ELR (cell line): Measurements from ENCODE around the gene BAIAP2L2.
A peak's percentile ranks its signal among the peaks of the same experiment; 100 is the strongest.
"Not testable (repeated sequence)": the region's sequence is repeated elsewhere in the genome, so short reads cannot be mapped to it uniquely, and the experiment has no call there.

ENCODE experiments used
- DNase-seq: peaks from one replicate; pipeline ENCODE4 v3.0.0-alpha.2; 2015; ENCODE audit warnings: low read depth

The BAIAP2L2 gene

DNA sequence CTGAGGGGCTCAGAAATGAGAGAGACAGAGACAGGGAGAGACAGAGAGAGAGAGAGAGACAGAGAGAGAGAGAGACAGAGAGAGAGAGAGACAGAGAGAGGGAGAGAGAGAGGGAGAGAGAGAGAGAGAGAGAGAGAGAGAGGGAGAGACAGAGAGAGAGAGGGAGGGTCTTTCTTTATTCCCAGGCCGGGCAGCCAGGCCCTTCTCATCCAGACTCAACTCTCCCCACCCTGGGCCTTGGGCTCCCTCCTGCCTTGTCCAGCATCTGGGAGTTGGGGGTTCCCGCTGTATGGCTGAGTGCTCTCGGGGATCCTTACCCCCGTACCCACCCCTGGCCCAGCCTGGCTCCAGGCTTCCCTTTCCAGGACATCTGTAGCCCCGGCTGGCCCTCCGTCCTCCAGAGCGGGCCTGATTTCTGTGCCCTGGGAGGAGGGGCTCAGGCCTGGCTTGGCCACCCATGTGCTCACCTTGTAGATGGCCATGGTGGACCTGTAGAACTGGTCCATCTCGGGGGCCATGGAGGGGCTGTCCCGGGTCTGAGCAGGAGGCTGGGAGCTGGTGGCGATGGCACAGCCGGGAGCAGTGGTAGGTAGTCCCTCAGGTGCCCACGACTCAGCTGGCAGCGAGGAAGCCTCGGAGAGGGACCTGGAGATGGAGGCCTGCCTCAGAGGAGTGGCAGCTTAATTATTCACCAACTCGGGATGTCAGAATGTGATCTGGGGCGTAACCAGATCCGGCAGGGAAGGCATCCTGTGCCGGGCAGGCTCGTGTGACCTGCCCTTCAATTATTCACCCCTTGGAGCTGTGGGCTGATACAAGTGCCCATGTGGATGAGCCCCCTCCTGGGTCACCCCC is at the start of gene BAIAP2L2:
Gene BAIAP2L2, minus strand, starts transcription at position 677 of the 855 bp plus-strand sequence. Its CDS starts 159 bp downstream, at position 518.
- no peak for DNase-seq

GRCh38 chr22:38155703-38156102 is 45.2 kb upstream of the BAIAP2L2 start:
- DNase-seq: no peak

DNA sequence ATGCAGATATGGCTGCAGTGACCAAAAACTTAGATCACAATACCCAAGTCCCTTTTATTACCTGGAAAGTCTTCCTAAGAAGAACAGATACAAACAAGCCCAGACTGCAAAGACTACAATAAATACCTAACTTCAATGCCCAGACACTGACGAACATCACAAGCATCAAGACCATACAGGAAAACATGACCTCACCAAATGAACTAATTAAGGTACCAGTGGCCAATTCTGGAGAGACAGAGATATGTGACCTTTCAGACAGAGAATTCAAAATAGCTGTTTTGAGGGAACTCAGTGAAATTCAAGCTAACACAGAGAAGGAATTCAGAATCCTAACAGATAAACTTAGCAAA is 44.1 kb upstream of the BAIAP2L2 start:
- not testable (repeated sequence) for DNase-seq

DNA sequence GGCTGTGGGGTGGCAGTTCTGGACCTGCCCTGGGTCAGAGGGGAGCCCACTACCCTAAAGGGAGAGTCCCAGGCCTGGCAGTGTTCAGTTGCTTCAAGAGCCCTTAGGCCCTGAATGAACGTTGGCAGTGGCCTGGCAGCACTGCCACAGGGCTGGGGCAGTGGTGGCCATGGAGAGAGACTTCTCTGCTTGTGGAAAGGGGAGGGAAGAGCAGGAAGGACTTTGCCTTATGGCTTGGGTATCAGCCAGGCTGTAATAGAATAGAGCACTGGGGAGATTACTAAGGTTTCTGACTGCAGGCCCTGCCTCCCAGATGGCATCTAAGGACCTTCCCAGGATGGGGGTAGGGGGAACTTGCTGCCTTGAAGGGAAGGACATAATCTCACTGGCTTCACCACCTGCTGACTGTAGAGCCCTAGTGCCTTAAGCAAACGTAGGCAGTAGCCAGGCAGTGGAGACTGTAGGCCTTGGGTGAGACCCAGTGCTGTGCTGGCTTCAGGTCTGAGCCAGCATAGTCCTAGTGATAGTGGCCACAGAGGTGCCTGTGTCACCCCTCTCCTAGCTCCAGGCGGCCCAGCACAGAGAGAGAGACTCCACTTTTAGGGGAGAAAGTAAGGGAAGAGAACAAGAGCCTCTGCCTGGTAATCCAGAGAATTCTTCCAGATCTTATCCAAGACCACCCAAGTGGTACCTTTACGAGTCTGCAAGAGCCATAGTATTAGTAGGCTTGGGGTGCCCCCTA is 43.5 kb upstream of the BAIAP2L2 start:
- DNase-seq: peak; percentile 26

- DNase-seq: no peak
Measured at GRCh38 chr22:38151126-38151500, 40.6 kb upstream of the BAIAP2L2 start.

- DNase-seq: peak; percentile 66
Measured at GRCh38 chr22:38148245-38148644, 37.8 kb upstream of the BAIAP2L2 start.

- not testable (repeated sequence) for DNase-seq
Measured at GRCh38 chr22:38146166-38146565, 35.7 kb upstream of the BAIAP2L2 start.

DNA sequence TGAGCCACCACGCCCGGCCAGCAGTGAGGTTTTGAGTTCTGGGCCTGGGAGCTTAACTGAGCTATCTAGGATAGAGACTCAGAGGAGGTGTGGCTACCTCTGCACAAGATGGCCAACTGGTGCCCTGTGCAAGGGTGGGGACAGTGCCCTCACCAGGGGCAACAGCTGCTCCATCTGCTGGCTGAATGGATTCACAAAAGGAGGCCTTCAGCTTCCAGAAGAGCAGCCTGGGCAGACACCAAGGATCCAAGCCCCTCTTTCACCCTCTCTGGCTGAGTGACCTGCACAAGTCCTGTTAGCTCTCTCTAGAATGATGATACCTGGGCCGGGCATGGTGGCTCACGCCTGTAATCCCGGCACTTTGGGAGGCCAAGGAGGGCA is 33.5 kb upstream of the BAIAP2L2 start:
- peak; percentile 44 for DNase-seq

DNA sequence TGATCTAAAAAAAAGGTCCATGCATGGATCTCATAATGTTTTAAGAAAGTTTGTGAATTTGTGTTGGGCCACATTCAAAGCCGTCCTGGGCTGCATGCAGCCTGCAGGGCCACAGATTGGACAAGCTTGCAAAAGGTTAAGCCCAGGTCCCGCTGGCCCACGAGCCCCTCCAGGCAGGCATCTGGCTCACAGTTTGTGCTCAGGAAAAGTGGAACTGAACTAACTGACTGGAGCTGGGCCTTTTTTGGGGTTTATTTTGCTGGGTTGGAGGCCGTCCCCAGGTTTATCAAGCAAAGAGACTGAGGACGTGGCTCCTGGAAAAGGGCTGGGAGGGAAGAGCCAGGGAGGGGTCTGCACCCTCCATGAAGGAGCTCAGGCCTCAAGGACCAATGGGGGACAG is 32.1 kb upstream of the BAIAP2L2 start:
- no peak for DNase-seq

DNA sequence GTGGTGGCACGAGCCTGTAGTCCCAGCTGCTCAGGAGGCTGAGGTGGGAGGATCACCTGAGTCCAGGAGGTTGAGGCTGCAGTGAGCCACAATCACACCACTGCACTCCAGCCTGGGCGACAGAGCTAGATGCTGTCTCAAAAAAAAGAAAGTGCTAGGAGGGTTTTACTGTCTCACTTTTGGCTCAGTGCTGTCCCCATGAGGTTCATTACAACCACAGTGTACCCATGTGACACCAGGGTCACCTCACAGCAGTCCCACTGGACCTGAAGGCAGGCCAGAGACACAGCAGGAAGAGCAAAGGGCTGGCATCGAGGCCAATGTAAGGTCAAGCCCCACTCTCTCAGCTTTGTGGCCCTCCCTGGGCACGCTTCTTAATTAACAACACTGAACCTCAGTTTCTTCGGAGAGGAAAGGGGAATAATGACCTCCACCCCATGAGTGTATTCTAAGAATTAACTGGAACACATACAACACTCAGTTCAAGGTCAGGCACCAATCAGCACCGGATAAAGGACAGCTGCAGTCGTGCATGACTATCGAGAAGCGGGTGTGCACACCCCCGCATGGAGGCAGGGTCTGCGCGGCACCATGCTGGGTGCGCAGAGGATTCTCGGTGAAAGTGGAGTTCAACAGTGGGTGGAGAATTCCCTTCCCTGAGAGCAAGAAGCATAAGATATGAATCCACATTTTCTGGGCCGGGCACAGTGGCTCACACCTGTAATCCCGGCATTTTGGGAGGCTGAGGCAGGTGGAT is 30.9 kb upstream of the BAIAP2L2 start:
- no peak for DNase-seq

DNA sequence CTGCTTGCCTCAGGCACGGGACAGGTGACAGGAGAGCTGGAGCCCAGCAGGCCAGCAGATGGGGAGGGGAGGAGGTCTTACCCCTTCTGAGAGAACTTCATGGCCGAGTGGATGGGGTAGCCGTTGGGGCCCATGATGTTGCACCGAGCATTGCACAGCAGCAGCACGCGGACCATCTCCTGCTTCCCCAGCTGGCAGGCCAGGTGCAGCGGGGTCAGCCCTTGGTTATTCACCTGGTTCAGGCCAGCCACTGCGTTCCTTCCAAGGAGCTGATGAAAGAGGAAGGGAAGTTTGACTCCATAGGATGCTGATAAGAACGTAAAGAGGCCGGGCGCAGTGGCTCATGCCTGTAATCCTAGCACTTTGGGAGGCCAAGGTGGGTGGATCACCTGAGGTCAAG is 29.4 kb upstream of the BAIAP2L2 start:
- DNase-seq: no peak

DNA sequence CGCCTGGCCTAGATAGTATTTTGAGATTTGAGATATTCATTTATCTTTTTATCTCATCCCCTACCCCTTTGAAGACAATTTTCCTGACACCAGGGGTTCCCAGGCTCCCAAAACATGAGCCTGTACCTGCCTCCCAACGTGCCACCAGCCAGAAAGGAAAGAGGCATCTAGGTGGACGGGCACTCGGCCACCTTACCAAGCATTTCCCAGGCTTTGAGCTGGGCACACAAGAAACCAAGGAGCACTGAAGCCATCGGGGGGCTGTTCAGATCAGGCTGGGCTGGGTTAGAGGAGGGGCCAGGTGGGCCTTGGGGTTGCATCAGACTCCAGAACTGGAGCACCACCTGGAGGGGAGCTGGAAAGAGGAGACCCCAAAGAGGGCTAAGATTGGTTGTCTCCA is 28.5 kb upstream of the BAIAP2L2 start:
- DNase-seq: no peak

- DNase-seq: no peak
Measured at GRCh38 chr22:38137876-38138687, 27.6 kb upstream of the BAIAP2L2 start.

- peak; percentile 39 for DNase-seq
Measured at GRCh38 chr22:38136607-38137006, 26.1 kb upstream of the BAIAP2L2 start.

DNA sequence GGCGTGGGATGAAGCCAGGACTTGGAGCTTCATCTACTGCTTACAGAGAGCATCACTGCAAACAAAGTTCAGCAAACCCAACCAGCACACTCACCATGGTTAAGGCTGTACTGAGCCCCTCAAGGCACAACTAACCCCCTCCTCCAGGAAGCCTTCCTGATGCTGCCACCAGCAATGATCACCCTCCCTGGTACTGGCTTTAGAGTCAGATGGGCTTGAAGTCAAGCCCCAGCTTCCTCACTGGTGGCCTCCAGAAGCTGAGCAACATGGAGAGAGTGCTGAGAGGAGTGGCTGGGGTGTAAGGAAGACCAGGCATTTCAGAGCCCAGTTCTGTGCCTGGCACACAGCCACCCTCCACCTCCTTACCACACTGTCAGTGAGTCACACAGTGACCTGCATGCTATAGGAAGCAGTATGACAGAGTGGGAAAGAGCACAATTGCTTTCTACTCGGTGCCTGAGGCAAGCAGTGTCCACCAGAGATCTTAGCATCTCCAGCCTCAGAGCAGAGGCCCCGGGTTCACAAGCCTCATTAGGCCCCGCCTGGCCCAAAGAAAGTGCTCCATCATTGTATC is 24.7 kb upstream of the BAIAP2L2 start:
- peak; percentile 96 for DNase-seq

DNA sequence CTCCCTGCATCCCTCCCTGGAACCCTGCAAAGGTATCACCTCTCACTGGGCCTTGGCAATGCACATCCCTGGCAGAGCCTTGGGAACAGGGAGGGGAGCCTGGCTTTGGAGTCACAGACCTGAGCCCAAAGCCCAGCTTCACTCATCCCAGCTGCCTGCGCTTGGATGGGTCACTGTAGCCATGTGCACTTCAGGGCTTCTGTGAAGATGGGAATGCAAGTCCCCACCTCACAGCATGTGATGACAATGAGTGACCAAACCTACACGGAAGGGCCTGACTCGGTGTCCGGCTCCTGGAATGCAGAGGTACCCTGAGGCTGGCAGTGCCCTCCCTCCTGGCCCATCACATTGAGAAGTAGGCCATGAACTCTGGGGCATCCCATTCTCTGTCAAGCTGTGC is 22.8 kb upstream of the BAIAP2L2 start:
- no peak for DNase-seq

GRCh38 chr22:38132794-38133193 is 22.3 kb upstream of the BAIAP2L2 start:
- no peak for DNase-seq

GRCh38 chr22:38132136-38132535 is 21.7 kb upstream of the BAIAP2L2 start:
- DNase-seq: no peak

- DNase-seq: no peak
Measured at GRCh38 chr22:38131399-38131798, 20.9 kb upstream of the BAIAP2L2 start.

DNA sequence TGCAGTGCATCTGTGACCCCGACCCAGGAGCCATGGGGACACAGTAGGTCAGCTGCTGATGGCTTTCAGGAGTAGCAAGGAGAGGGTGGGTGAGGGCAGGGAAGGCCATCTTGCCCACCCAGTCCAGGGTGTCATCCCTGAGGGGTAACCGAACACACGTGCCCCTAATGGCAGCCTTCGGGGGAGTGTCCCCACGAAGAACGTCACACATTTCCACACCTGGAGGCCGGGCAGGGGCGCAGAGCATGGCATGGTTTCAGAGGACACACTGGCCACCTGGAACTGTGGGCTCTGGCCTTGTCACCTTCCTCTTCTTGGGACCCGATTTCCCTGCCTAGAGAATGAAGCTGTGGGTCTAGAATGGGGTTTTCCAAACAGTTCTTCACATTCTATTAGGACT is 19.4 kb upstream of the BAIAP2L2 start:
- DNase-seq: no peak

GRCh38 chr22:38129021-38129420 is 18.5 kb upstream of the BAIAP2L2 start:
- DNase-seq: no peak

DNA sequence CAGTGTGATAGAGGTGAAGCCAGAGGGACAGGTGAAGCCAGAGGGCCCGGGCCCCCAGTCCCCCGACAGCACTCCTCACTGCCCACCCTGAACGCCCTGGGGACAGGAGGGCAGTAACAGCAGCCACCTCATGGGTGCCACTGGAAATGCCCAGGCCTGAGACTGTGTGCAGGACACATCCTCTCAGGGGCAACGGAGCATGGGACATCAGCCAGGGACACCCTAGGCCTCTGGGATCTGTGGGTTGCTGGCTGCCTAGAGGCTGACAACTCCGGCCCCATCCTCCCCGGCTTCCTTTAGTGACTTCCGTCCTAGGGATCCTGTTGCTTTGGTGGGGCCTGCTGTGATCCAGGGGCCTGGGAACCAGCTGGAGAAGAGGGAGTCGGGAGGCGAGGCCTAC is 17.4 kb upstream of the BAIAP2L2 start:
- DNase-seq: no peak
